NCI-H345 treated with DMSO at 0.1 percent for 48 hours (cell line): Measurements from ENCODE around the gene ZNF526.
A peak's percentile ranks its signal among the peaks of the same experiment; 100 is the strongest.

Experiments used
- DNase-seq: peaks from one replicate; lab custom pipeline; 2025; ENCODE audit not compliant: unreplicated experiment; lab: John Stamatoyannopoulos, UW

The ZNF526 gene, protein sequence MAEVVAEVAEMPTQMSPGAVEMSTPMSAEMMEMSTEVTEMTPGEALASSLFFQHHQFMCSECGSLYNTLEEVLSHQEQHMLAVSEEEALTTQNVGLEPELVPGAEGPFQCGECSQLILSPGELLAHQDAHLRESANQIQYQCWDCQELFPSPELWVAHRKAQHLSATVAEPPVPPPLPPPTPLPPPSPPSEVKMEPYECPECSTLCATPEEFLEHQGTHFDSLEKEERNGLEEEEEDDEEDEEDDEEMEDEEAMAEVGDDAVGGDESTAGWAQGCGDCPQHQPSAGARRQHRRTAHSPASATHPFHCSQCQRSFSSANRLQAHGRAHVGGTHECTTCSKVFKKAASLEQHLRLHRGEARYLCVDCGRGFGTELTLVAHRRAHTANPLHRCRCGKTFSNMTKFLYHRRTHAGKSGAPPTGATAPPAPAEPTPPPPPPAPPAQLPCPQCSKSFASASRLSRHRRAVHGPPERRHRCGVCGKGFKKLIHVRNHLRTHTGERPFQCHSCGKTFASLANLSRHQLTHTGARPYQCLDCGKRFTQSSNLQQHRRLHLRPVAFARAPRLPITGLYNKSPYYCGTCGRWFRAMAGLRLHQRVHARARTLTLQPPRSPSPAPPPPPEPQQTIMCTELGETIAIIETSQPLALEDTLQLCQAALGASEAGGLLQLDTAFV

DNA sequence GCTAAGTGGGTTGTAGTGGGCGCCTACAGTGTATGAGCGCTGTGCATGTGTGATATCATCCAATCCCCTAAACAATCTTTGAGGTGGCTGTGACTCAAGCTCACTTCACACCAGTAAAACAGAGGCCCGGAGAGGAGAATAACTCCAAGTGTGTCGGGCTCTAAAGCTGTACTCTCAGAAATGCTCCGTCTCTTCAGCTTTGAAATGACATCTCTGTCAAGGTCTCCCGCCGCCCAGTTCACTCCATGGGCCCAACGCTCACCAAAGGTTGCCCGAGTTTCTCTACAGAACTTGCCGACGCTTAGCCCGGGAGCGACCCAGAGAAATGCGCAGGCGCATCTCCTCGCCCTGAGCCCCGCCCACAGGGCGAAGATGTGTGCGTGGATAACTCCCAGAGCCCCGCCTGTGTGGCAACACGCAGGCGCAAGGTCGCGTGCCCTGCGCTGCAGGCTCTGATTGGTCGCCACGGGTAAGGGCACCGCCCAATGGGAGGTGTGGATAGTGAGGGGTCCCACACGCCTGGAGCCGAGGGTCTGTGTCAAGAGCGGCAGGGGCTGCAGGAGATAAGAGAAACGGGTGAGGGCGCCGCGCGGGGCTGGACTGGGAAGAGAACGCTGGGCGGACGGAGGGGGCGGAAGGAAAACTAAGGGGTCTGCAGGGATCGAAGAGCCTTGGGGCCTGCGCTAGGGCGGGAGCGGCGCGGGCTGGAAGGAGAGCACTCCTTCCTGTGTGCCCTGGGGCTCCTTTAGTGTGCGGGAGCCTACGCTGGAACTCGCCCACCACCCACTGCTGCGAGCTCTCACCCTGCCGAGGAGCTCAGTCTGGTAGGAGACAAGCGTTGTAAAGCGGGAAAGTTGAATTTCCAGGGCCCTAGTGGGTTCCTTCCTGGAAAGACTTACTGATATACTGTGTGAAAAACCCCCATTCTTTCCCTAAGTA is at the start of gene ZNF526:
TSS of gene ZNF526 (plus strand) at position 501 of the 939 bp plus-strand sequence. CDS start 4,092 bp downstream, outside the sequence.
- DNase-seq, result peak; percentile 73

DNA sequence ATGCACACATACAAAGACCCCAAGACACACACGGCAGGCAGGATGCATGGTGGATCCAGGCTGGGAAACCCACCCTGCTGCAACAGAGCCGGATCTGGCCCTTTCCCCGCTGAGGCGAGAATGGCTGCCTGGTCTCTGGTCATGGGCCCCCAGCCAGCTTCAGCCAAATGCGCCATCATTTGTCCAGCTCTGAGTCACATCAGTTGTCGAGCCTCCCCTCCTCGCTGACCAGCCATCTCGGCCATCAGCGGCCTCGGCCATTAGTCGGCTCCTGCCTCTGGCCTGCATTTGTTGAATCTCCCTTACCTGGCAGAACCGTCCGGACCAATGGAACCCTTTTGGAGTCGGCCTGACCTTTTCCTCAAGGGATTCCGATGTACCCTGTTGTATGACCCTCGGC is 49.4 kb upstream of the ZNF526 start:
- DNase-seq, result no peak

DNA sequence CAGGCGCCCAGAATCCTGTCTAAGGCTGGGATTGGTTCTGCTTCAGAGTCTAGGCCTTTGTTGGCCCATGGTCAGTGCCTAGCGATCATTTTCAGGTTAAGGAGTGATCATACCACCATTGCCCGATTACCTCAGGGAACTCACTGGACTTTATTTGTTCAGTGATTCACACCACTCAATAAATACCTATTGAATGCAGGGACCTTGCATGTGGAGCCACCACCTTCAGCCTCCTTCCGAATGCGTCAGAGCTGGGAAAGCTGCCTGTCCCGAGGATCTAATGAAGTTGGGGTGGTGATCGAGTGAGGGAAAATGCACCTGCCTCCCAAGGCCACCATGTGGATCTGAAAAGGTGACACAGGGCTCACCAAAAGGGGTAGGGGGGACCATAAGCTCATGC is 47.9 kb upstream of the ZNF526 start:
- no peak for DNase-seq

DNA sequence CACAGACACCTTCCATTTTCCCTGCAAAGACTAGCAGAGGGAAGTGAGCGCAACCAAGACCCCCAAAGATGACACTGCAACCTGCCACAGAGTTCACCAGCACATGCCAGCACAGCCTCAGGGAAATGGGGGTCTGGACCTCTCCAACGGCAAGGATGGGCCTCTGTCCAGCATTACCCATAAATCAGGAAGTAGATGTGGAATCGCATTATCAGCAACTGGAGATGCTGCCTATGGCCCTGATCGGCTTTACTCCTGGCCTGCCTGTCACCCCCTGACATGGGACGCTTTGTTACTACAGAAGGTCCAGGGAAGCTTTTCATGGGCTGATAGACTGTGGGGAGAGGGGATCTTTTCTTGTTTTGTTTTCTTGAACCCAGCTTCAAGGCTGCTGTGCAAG is 46.4 kb upstream of the ZNF526 start:
- DNase-seq, result no peak

DNA sequence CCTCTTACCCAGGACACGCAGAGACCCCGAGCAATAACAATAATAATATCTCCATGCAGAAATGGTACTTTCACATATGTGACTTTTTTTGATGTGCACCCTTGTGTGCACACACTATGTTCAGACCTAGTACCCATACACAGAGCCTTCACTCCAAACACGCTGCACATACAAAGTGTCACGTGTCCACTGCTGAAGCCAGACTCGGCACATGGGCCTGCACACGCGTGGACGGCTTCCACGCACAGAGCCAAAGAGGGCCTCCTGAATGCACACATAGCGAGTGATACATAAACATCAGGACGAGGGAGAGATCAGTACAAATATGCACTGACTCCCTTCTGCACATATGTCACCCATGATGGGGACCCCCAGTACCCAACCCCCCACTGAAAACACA is 45.9 kb upstream of the ZNF526 start:
- DNase-seq, result no peak

DNA sequence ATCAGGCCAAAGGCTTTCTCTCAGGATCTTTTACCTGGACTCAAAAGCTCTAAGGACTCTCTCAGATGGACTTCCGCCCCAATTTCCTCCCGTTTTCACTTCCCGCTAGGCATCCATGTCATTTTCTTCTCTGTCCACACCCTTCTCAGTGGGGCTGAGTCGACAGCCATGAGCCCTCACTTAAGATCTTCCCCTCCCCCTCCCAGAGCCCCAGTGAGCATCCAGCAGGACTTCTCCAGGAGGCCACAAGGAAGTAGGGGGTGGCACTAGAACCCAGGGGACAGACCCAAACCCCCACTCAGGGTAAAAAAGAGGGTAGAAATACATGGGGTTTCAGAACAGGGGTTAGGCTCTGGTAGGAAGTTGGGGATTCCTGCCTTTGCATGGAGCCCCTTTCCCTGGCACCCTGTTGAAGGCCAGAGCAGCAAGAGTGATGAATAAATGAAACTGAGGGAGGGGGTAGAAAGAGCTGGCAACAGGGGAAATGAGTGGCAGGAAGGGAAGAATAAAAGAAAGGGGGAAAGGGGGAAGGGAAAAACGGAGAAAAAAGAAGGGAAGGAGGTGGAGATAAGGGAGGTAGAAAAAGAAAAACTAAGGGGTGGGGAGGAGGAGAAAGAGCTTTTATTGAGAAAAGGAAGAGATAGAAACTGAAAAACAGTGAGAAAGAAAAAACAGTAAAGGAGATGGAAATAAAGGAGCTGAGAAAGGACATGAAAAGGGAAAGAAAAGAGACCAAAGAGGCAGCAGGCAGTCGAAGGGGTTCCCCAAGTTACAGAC is 45.0 kb upstream of the ZNF526 start:
- DNase-seq, result no peak

DNA sequence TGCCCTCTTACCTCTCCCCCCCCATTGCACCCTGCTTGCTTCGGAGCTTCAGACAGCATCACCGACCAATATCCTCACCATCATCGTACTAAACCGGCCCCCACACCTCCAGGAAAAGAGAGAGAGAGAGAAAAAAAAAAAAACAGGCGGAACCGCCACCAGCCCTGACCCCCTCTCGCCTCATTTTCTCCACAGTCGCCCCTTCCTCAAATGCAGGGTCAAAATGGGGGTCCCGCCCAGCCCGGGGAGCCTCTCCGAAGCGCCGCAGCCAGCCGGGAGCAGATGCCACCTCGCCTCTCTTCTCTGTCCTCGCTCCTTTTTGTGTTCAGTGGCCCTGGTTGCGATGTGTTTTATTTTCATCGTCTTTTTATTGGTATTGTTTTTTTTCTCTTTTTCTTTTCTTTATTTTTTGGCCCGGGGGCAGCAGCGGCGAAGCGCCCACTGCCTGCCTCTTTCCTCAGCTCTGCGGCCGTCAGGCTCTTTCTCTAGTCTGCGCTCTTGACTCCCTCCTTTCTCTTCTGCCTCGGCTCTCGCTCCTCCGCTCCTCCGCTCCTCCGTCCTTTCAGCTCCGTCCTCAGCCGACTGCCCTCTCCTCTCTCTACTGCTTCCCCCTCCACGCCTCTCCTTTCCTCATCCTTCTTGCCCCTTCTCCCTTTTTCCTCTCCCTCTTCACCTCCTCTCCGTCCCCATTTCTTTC is 44.0 kb upstream of the ZNF526 start:
- DNase-seq, result no peak

DNA sequence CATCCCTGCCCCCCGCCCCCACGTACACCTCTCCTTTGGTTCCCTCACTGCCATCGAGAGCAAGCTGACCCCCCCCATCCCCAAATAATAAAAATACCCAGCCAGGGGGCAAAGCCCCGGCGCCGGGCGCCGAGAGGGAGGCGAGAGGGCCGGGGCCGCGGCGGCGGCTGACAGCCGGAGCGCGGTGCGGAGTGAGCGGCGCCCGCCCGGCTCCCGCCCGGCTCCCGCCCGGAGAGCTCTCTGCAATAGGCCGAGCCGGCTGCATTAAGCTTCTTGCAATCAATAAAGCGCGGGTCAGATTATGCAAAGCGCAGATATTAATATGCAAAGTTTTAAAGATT is 43.5 kb upstream of the ZNF526 start:
- no peak for DNase-seq

DNA sequence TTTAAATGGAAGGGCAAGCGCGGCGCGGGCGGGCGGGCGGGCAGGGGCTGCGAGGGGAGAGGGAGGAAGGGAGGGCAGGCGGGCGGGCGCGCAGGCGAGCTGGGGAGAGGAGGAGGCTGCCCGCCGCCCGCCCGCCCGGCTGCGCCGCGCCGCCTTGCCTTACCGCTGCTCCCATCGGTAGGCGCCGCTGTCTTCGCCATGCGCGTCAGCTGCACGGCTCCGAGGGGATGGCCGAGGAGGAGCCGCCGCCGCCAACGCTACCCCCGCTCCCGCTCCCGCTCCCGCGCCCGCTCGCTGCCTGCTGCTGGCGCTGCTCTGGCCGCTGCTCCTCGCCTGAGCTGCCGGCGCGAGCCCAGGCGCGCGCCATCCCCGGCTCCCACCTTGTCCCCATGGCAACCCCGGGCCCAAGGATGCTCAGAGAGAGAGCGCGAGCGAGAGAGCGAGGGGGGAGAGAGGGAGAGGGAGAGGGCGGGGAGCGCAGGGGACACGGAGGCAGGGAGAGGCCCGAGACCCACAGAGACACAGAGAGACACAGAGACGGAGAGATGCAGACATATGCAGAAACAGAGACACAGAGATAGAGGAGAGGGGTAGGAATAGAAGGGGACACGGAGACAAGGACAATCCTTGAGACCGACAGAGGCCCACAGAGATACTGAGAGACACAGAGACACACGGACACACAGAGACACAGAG is 43.0 kb upstream of the ZNF526 start:
- DNase-seq, result peak; percentile 62

DNA sequence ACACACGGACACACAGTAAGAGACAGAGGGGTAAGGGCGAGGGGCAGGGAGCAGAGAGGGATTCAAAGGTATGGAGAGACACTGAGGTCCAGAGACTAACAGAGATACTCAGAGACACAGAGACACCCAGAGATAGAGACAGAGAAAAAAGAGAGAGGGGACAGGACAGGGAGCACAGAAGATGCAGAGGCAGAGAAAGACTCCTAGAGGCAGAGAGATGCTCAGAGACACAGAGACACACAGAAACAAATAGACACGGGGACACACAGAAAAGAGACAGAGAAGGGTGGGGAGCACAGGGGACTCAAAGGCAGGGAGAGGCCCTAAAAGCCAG is 42.5 kb upstream of the ZNF526 start:
- DNase-seq, result no peak

DNA sequence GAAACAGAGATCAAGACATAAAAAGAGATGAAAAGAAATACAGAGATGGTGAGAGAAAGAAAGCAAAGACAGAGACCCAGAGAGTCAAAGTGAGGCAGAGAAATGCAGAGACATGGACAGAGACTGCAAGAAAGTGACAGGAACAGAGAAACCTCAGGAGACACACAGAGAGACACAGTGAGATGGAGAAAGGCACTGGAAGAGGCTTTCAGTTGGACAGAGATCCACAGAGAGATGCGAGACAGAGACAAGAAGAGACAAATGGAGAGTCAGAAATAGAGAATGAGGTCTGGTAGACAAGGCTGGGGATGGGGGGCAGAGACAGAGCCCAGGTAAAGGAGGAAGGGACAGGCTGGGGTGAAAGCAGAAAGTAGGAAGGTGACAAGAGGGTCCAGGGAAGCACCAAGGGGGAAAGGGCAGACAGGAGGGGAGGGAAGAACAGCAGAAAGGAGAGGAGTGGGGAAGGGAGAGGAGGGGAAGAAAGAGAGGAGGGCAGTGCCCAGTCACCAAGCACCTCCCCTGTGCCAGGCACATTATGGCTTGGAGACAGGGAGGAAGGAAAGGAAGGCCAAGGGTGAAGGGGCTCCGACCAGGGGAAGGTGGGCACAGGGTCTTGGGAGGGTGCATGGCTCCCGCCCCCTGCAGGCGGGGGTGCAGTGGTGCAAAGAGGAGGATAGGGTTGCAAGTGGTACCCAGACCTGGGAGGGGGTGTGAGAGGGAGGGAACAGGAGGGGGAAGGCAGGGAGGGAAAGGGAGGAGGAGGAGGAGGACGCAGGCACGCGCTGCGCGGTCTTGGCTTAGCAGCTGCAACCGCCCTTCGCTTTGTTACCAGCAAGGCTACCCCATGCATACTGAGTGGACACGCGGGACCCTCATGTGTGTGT is 41.1 kb upstream of the ZNF526 start:
- no peak for DNase-seq

DNA sequence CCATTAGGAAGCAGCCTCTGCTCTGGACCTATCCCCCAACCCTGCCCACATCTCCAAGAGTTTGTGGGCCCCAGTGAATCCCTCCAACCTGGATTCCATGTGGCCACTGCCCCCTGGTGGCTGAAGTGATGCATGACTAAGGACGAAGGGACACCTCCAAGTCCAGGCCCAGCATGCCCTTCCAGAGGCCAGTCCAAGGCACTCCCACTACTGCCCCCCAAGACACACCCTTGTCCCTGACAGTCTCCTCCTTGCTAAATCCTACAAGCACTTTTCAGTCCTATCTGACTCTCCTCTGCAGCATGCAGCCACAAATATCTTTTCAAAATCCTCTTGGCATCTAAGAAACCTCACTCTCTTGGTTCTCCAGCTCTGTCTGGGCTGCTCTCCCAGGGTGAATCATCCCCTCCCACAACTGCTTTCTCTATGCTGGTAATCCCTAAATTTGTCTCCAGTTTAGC is 35.7 kb upstream of the ZNF526 start:
- peak; percentile 47 for DNase-seq

DNA sequence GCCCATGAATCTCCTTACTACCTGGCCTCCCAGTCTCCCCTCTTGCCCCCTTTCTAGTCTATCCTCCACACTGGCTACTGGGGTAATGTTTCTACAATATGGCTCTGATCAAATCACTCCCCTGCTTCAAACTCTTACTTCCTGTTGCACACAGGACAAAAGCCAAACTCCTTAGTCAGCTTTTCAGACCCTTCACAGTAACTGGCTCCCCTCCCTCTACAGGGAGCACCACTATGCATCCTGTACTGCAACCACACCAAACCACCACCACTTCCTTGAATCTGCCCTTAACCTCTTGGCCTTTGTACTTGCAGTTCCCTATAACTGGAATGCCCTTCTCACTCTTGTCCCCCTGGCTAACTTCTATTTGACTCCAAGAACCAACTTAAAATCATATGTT is 34.8 kb upstream of the ZNF526 start:
- DNase-seq, result no peak

DNA sequence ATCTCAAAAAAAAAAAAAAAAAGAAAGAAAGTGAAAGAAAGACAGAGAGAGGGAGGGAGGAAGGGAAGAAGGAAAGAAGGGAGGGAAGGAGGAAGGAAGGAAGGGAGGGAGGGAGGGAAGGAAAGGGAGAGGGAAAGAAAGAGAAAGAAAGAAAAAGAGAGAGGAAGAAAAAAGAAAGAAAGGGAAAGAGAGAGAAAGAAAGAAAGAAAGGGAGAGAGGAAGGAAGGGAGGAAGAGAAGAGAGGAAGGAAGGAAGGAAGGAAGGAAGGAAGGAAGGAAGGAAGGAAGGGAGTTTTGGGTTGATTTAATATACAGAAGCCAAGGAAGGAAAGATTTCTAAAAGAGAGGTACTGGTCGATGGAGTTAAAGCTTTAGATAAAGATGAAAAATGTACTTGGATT is 31.4 kb upstream of the ZNF526 start:
- DNase-seq, result no peak

DNA sequence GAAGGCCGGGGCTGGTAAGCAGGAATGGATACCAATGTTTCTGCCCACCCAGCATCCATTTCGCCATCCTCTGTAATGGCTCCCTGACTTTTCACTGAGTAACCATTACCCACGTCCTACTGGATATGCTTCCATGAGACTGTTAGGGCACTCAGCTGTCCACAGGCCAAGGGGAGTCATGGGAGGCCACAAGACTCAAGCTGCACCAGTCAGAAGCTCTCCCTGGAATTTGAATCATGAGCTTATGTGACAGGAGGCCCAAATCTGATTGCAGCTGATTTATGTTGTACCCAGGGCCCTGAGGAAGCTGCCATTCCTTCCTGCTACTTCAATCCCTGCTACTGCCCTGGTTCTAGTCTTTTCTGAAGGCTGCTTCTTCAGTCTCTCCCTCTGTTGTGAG is 31.0 kb upstream of the ZNF526 start:
- no peak for DNase-seq

DNA sequence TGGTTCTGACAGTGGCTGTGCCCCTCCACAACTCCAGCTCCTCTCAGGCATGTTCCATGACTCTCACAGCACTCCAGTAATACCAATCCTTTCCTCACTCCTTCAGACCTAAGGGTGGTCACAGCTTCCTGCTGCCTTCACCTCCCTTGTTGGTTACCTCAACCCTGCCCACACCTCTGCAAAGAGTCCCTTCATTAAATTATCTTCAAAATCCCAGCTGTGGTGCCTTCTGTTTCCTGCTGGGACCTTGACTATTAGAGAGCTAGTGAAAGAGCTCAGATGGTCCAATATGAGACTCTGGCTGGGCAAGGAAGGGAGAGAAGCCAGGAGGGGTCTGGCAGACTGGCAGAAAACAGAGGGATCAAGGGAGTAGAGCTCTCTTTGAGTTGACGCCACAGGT is 28.8 kb upstream of the ZNF526 start:
- DNase-seq, result no peak

DNA sequence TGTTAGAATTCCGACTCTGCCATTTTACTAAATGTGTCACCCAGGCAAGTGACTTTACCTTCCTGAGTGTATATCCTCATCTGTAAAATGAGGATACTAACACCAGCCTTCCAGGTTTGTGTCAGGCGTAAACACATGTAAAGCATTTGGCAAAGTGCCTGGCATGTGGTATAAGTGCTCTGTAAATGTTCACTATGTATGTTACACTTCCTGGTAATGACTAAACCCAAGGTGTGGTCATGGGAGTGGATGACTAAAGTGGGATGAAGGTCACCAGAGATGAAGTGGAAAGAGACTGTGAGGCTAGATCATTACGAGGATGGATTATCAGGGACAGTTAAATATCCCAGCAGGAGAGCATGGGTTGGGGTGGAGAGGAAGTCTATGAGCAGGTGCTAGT is 28.3 kb upstream of the ZNF526 start:
- peak; percentile 46 for DNase-seq

DNA sequence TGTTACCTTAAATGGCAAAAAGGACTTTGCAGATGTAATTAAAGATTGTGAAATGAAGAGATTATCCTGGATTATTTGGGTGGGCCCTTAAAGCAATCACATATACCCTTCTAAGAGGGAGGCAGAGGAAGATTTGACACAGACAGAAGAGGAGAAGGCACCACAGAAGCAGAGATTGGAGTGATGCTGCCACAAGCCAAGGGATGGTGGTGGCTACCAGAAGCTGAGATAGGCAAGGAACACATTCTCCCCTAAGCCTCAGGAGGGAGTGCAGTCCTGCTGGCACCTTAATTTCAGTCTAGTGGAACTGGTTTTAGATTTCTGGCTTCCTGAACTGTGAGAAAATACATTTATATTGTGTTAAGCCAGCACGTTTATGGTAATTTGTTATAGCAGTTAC is 26.8 kb upstream of the ZNF526 start:
- no peak for DNase-seq

DNA sequence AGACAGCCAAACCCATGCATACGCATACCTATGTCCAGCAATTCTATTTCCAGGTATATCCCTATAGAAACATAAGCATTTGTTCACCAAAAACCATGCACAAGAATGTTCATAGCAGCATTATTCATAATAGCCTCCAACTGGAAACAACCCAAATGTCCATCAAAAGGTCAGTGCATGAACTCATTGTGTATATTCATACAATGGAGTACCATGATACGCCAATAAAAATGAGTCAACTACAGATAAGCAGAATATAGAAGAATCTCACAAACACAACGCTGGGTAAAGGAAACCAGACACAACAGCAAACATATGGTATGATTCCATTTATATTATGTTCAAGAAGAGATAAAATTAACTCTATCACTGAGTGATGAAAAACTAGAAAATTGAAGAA is 26.4 kb upstream of the ZNF526 start:
- DNase-seq, result no peak
